Right lobe of liver (tissue), 6 donors: ENCODE data around the gene RNF111. TPM values are rescaled to one million over a fixed set of nuclear protein-coding genes. Genes with fewer than 3 reads are reported as not detected.

ENCODE experiments used
- ATAC-seq, 4 donors: fragments of 200-7000 bp; cut with Tn5 transposase; one replicate each; pipeline ENCODE4 v1.9.1; 2020; ENCODE audit warnings: mild to moderate bottlenecking in 4 of 4, moderate library complexity in 4 of 4
- DNase-seq, 3 donors: peaks; one replicate each; pipeline ENCODE4 v3.0.0-alpha.2; 2020
- H3K27ac ChIP-seq, 3 donors: fragments of 200-600 bp; one replicate each; pipeline ENCODE4 v1.8.0; 2022
- H3K27me3 ChIP-seq, 2 donors: fragments of 200-600 bp; one replicate each; pipeline ENCODE4 v1.8.0; 2022
- H3K36me3 ChIP-seq, 4 donors: fragments of 200-600 bp; sonication (generic) in 1 of 4; one replicate each; pipeline versions ENCODE4 v1.5.1 to v1.8.0; 2017 to 2022; ENCODE audit warnings: control low read depth in 1 of 4
- H3K4me1 ChIP-seq, 4 donors: fragments of 200-600 bp; sonication (generic) in 1 of 4; one replicate each; pipeline versions ENCODE4 v1.5.1 to v1.8.0; 2017 to 2022; ENCODE audit warnings: control low read depth in 1 of 4
- H3K4me3 ChIP-seq, 3 donors: fragments of 200-600 bp; one replicate each; pipeline ENCODE4 v1.8.0; 2022
- H3K9me3 ChIP-seq, 4 donors: fragments of 200-600 bp; sonication (generic) in 1 of 4; one replicate each; pipeline versions ENCODE4 v1.5.1 to v1.8.0; 2017 to 2022; ENCODE audit warnings: control low read depth in 1 of 4
- POLR2A ChIP-seq: fragments of 450-650 bp; IDR thresholded peaks from one replicate; pipeline ENCODE4 v1.6.1; 2017; ENCODE audit warnings: antibody characterized with exemption, mild to moderate bottlenecking
- WGBS: methylation state at CpG from one replicate; pipeline ENCODE4 v1.1.6; 2018; ENCODE audit warnings: low coverage, low lambda C conversion rate; ENCODE audit not compliant: insufficient coverage; ENCODE audit errors: missing lambda C conversion rate; 5-methylcytosine and 5-hydroxymethylcytosine counted together
- intact Hi-C, 2 donors: fragments of 100-400 bp; cut with DNase I; formaldehyde crosslinking; loops; one replicate each; pipeline versions ENCODE4 v1.11.2 to v1.14.1; 2022
- total RNA-seq, 6 experiments: library from RNA; depleted of rRNA in 2 of 6; stranded (reverse); fragments of >200 nt in 2 of 6; fragmentation: NEBNext Ultra II Directional in 3 of 6; extraction: Animal tissue kit (Norgen Biotek cat#: 25700) in 3 of 6; gene quantifications; one replicate each; pipeline versions ENCODE4 v1.1.0 to v1.2.4, GENCODE V29; 2016 to 2023
- TF ChIP-seq, protein P1 (sequence below), 4 donors: fragments of 200-600 bp in 3 of 4; fragments of 450-650 bp in 1 of 4; IDR thresholded peaks; one replicate each; pipeline versions ENCODE4 v1.5.1 to v1.8.0; 2016 to 2022; ENCODE audit warnings: antibody characterized with exemption in 4 of 4, mild to moderate bottlenecking in 2 of 4
- donor health status: DM: no; HTN: yes; CAD: no.
- donor health status: DM: no; HTN: no; CAD: no.
- donor health status: DM: no; HTN: no; CAD: no.
- donor health status: DM: no; HTN: yes; CAD: no.
- donor health status: DM: no; HTN: yes; CAD: no.

Gene RNF111
- total RNA-seq, 6 experiments from 2014 or later = 7.3 to 19.1 (median 13.4) TPM

DNA sequence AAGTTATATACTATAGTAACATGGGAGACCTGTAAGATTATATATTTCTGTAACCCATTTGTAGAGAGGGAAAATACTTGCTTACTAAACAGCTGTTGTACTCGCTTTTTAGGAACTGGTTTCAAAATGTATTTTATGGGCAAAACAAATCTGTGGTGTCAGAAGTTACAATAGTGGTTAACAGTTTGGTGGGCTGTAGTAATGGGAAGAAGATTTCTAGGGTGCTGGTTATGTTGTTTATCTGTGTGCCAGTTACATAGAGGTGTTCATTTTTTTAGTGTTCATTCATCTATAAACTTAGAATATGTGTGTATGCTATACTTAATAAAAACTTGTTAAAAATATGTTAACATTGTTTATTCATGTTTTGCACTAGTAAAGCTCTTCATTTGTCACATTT is 42.1 kb downstream of the RNF111 start:
- Histone ChIP-seq H3K9me3 (no peaks in the 10 kb centered on the region), H3K27ac (no peak overlapping the region), H3K4me3 (no peak overlapping the region), H3K36me3 (peaks cover 0 to 11% (median 6%) of the 10 kb centered on the region in 4 donors), H3K27me3 (no peaks in the 10 kb centered on the region), H3K4me1 (peaks cover 0 to 6% (median 0%) of the 10 kb centered on the region in 4 donors)
- ATAC-seq (no peak), DNase-seq (no peak)
- intact Hi-C loops = no loop called here
- WGBS = 44% methylated on average over 1 of the region's 1 CpG
- TF ChIP-seq, protein P1, sequence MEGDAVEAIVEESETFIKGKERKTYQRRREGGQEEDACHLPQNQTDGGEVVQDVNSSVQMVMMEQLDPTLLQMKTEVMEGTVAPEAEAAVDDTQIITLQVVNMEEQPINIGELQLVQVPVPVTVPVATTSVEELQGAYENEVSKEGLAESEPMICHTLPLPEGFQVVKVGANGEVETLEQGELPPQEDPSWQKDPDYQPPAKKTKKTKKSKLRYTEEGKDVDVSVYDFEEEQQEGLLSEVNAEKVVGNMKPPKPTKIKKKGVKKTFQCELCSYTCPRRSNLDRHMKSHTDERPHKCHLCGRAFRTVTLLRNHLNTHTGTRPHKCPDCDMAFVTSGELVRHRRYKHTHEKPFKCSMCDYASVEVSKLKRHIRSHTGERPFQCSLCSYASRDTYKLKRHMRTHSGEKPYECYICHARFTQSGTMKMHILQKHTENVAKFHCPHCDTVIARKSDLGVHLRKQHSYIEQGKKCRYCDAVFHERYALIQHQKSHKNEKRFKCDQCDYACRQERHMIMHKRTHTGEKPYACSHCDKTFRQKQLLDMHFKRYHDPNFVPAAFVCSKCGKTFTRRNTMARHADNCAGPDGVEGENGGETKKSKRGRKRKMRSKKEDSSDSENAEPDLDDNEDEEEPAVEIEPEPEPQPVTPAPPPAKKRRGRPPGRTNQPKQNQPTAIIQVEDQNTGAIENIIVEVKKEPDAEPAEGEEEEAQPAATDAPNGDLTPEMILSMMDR (IDR thresholded peaks at IDR 0.05) = no peak
- no peak for TF ChIP-seq POLR2A

- Histone ChIP-seq H3K27ac (no peak overlapping the region), H3K36me3 (peaks cover 0 to 11% (median 6%) of the 10 kb centered on the region in 4 donors), H3K27me3 (no peaks in the 10 kb centered on the region), H3K4me1 (peaks cover 0 to 10% (median 0%) of the 10 kb centered on the region in 4 donors), H3K4me3 (no peak overlapping the region), H3K9me3 (no peaks in the 10 kb centered on the region)
- DNase-seq (no peak), ATAC-seq (peak in 3 of 4 donors; percentile 34 to 37 (median 37))
- WGBS = 32% methylated on average over 2 of the region's 3 CpGs
- TF ChIP-seq, protein P1 (IDR thresholded peaks at IDR 0.05) = no peak
- TF ChIP-seq POLR2A = no peak
- intact Hi-C loops = no loop called here
Measured at GRCh38 chr15:59035201-59035600, 47.7 kb downstream of the RNF111 start.

DNA sequence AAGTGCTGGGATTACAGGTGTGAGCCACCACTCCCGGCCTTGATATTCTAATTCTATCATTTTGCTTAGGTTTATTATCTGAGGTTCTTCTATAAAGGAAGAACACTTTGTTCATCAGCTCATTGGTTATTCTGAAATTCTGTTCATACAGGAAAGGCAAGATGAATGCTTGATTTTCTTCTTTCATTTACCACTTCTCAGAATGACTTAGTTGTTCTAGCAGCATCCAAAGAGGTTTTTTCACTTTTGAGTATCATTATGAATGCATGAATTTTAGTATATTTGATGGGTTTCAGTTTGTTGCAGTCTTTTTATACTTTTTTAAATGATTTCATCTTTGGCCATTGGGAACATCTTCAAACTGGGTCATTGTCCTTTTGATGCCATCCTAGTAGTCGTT is 51.8 kb downstream of the RNF111 start:
- ATAC-seq = no peak

DNA sequence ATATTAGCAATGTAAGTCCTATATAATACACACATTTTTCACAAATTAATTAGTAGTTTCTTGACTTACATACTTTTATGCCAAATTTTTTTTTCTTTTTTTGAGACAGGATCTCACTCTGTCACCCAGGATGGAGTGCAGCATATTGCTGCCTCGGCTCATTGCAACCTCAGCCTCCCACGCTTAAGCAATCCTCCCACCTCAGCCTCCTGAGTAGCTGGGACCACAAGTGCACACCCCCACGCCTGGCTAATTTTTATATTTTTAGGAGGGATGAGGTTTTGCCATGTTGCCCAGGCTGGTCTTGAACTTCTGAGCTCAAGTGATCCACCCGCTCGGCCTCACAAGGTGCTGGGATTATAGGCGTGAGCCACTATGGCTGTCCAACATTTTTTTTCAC is 54.6 kb downstream of the RNF111 start:
- DNase-seq = no peak
- Histone ChIP-seq H3K36me3 (no peaks in the 10 kb centered on the region), H3K27me3 (no peaks in the 10 kb centered on the region), H3K4me1 (peaks cover 0 to 3% (median 0%) of the 10 kb centered on the region in 4 donors), H3K9me3 (no peaks in the 10 kb centered on the region), H3K4me3 (no peak overlapping the region), H3K27ac (no peak overlapping the region)
- TF ChIP-seq, protein P1 (IDR thresholded peaks at IDR 0.05) = no peak
- TF ChIP-seq POLR2A = no peak
- intact Hi-C loops = no loop called here
- 96% methylated on average over 6 of the region's 6 CpGs for WGBS
- no peak for ATAC-seq

More for the DNA sequence above, 51.8 kb downstream of the RNF111 start:
- WGBS = 50% methylated on average over 2 of the region's 2 CpGs
- Histone ChIP-seq H3K9me3 (no peaks in the 10 kb centered on the region), H3K27ac (no peak overlapping the region), H3K36me3 (no peaks in the 10 kb centered on the region), H3K4me3 (no peak overlapping the region), H3K4me1 (peaks cover 0 to 13% (median 0%) of the 10 kb centered on the region in 4 donors), H3K27me3 (no peaks in the 10 kb centered on the region)
- TF ChIP-seq, protein P1 (IDR thresholded peaks at IDR 0.05) = no peak
- TF ChIP-seq POLR2A = no peak
- no peak for DNase-seq
- intact Hi-C loops = no loop called here

DNA sequence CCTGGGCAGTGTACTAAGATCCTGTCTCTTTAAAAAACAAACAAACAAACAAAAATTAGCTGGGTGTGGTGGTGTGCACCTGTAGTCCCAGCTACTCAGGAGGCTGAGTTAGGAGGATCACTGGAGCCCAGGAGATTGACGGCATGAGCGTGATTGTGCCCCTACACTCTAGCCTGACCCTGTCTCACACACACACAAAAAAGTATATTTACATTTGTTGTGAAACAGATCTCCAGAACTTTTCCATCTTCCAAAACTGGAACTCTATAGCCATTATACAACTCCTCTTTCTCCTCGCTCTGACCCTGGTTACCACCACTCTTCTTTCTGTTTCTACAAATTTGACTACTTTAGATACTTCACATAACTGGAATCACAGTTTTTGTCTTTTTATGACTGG is 61.4 kb downstream of the RNF111 start:
- TF ChIP-seq, protein P1 (IDR thresholded peaks at IDR 0.05) = no peak
- TF ChIP-seq POLR2A = no peak
- Histone ChIP-seq H3K27ac (no peak overlapping the region), H3K36me3 (peaks cover 0 to 4% (median 0%) of the 10 kb centered on the region in 4 donors), H3K4me3 (no peak overlapping the region), H3K4me1 (peaks cover 0 to 7% (median 0%) of the 10 kb centered on the region in 4 donors), H3K9me3 (no peaks in the 10 kb centered on the region), H3K27me3 (no peaks in the 10 kb centered on the region)
- intact Hi-C loops = no loop called here
- DNase-seq (no peak), ATAC-seq (peak in 3 of 4 donors; percentile 39 to 61 (median 55))
- WGBS = 52% methylated on average over 3 of the region's 3 CpGs
